Adrenal gland (tissue), 5 donors: ENCODE results near the gene SLC24A4.

Source experiments
- POLR2A ChIP-seq, 2 donors: fragments of 450-650 bp; IDR thresholded peaks; one replicate each; pipeline ENCODE4 v1.6.1; 2017; ENCODE audit warnings: antibody characterized with exemption in 2 of 2, mild to moderate bottlenecking in 2 of 2, moderate library complexity in 1 of 2
- TF ChIP-seq, protein P1 (sequence below), 6 experiments: fragments of 450-650 bp in 4 of 6; fragments of 200-600 bp in 2 of 6; sonication (generic) in 1 of 6; IDR thresholded peaks; 1 replicate in 5 of 6; 2 replicates in 1 of 6; pipeline versions ENCODE4 v1.5.1 to v1.8.0; 2016 to 2021; ENCODE audit warnings: antibody characterized with exemption in 6 of 6, mild to moderate bottlenecking in 2 of 6, moderate library complexity in 1 of 6
- donor health status: DM: no; HTN: no; CAD: no.

DNA sequence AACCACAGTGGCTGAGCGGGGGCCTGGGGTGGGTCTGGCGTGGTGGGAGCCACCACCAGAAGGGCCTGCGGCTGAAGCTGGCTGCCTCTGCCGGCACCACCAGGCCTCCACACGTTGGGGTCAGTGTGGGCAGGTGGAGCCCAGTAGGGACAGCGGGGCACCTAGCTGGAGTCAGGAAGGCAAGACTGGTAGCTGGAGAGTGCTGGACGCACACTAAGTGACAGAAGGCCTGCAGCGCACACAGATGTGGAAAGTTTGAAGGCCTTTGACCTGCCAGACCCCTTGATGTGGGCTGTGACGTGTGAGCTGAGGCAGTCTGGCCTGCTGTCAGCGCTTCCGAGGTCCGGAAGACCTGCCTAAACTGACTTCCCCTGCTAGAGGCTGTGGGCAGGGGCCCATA lies 216.9 kb downstream of the SLC24A4 start:
- TF ChIP-seq POLR2A (IDR thresholded peaks at IDR 0.05): no peak
- TF ChIP-seq, protein P1, sequence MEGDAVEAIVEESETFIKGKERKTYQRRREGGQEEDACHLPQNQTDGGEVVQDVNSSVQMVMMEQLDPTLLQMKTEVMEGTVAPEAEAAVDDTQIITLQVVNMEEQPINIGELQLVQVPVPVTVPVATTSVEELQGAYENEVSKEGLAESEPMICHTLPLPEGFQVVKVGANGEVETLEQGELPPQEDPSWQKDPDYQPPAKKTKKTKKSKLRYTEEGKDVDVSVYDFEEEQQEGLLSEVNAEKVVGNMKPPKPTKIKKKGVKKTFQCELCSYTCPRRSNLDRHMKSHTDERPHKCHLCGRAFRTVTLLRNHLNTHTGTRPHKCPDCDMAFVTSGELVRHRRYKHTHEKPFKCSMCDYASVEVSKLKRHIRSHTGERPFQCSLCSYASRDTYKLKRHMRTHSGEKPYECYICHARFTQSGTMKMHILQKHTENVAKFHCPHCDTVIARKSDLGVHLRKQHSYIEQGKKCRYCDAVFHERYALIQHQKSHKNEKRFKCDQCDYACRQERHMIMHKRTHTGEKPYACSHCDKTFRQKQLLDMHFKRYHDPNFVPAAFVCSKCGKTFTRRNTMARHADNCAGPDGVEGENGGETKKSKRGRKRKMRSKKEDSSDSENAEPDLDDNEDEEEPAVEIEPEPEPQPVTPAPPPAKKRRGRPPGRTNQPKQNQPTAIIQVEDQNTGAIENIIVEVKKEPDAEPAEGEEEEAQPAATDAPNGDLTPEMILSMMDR (IDR thresholded peaks at IDR 0.05): no peak
